ENCODE results near the gene HSPBAP1.

DNA sequence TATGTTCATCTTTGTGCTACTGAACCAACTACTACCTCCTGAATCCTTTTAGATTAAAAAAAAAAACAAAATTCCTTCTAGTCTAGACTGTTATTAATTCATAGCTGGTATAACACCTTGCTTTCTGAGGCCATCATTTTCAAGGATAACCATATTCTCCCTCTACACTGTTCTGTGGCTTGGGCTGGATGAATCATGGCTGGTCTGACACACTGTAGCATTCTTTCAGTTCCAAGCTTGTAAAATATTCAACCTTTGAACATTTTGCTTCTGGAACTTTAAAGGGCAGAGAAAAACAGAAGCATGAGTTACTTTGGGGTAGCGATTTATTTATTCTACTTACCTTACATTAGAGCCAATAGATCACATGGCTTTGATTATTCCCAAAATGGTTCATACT lies 7.6 kb downstream of the HSPBAP1 start:
- TF ChIP-seq POLR2A (IDR thresholded peaks at IDR 0.05) (no peak), POLR2AphosphoS5 (IDR thresholded peaks at IDR 0.05) (no peak)
